ENCODE measurements around the gene CARMIL1.

The CARMIL1 gene

GRCh38 chr6:25450469-25451198 lies 171.5 kb downstream of the CARMIL1 start:
- no peak for DNase-seq

GRCh38 chr6:25452031-25452430 lies 172.9 kb downstream of the CARMIL1 start:
- no peak for DNase-seq

GRCh38 chr6:25453288-25453687 lies 174.1 kb downstream of the CARMIL1 start:
- DNase-seq = no peak

GRCh38 chr6:25454136-25454535 lies 175.0 kb downstream of the CARMIL1 start:
- no peak for DNase-seq

GRCh38 chr6:25456249-25457040 lies 177.3 kb downstream of the CARMIL1 start:
- DNase-seq = no peak

GRCh38 chr6:25457516-25457915 lies 178.3 kb downstream of the CARMIL1 start:
- DNase-seq = no peak

- DNase-seq = peak; percentile 26
Measured at GRCh38 chr6:25458485-25458884, 179.3 kb downstream of the CARMIL1 start.

- DNase-seq = no peak
Measured at GRCh38 chr6:25462235-25462897, 183.2 kb downstream of the CARMIL1 start.

GRCh38 chr6:25463441-25463840 lies 184.3 kb downstream of the CARMIL1 start:
- no peak for DNase-seq

- DNase-seq = no peak
Measured at GRCh38 chr6:25464225-25464624, 185.1 kb downstream of the CARMIL1 start.

GRCh38 chr6:25465941-25466340 lies 186.8 kb downstream of the CARMIL1 start:
- no peak for DNase-seq

GRCh38 chr6:25468881-25469280 lies 189.7 kb downstream of the CARMIL1 start:
- DNase-seq = no peak

- DNase-seq = no peak
Measured at GRCh38 chr6:25469797-25470388, 190.7 kb downstream of the CARMIL1 start.

GRCh38 chr6:25472306-25472705 lies 193.1 kb downstream of the CARMIL1 start:
- DNase-seq = no peak

GRCh38 chr6:25472906-25473305 lies 193.7 kb downstream of the CARMIL1 start:
- no peak for DNase-seq

GRCh38 chr6:25473447-25473846 lies 194.3 kb downstream of the CARMIL1 start:
- no peak for DNase-seq

- DNase-seq = no peak
Measured at GRCh38 chr6:25476126-25476525, 197.0 kb downstream of the CARMIL1 start.

GRCh38 chr6:25477006-25477590 lies 197.9 kb downstream of the CARMIL1 start:
- DNase-seq = no peak

GRCh38 chr6:25478973-25479372 lies 199.8 kb downstream of the CARMIL1 start:
- no peak for DNase-seq

- DNase-seq = no peak
Measured at GRCh38 chr6:25481267-25481666, 202.1 kb downstream of the CARMIL1 start.

GRCh38 chr6:25482996-25483395 lies 203.8 kb downstream of the CARMIL1 start:
- no peak for DNase-seq

- DNase-seq = no peak
Measured at GRCh38 chr6:25483943-25484342, 204.8 kb downstream of the CARMIL1 start.

- DNase-seq = no peak
Measured at GRCh38 chr6:25484900-25485299, 205.7 kb downstream of the CARMIL1 start.

Data from 8988T (cell line).